ENCODE data around the gene APOC1. TPM values are rescaled to one million over a fixed set of nuclear protein-coding genes. Genes with fewer than 3 reads are reported as not detected.

The APOC1 gene
- total and polyA plus RNA-seq, 4 donors: 14.0 to 1,030 (median 217) TPM

DNA sequence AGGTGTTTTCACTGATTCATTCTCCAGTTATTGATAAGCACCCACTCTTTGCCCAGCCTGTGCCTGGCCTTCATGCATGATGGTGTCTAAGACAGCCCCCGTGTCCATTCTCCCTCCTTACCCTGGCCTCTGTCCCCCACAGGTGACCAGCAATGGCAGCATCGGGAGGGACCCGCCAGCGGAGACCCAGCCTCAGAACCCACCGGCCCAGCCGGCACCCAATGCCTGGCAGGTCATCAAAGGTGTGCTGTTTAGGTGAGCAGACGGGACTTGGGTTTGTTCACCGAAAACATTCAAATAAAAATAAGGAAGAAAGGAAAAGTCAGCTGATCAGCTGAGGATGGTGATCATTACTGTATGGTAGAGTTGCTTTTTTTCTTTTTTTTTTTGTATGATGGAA is 47.4 kb downstream of the APOC1 start:
- Histone ChIP-seq H3K4me3 (no peak overlapping the region), H3K9ac (ENCODE audit: insufficient read depth in 1 of 2, low read length in 2 of 2) (no peak overlapping the region), H3K36me3 (ENCODE audit: control insufficient read depth in 4 of 4, insufficient read depth in 4 of 4, low read length in 4 of 4) (peaks cover 5 to 18% (median 12%) of the 10 kb centered on the region in 4 donors), H3K9me3 (ENCODE audit: control insufficient read depth in 4 of 4, insufficient read depth in 3 of 4, low read length in 3 of 4) (no peaks in the 10 kb centered on the region), H3K27me3 (ENCODE audit: control insufficient read depth in 3 of 3, insufficient read depth in 3 of 3, low read length in 2 of 3) (no peaks in the 10 kb centered on the region), H3K4me1 (ENCODE audit: control insufficient read depth in 5 of 5, insufficient read depth in 5 of 5, low read length in 5 of 5) (peaks cover 0 to 1% (median 0%) of the 10 kb centered on the region in 5 donors), H3K27ac (ENCODE audit: low read depth in 1 of 2, low read length in 1 of 2) (no peak overlapping the region)
- 94% methylated on average over 8 of the region's 8 CpGs for WGBS, 2 donors
- no peak for ATAC-seq (ENCODE audit: insufficient read depth, low FRiP score)
- TF ChIP-seq, protein P1, sequence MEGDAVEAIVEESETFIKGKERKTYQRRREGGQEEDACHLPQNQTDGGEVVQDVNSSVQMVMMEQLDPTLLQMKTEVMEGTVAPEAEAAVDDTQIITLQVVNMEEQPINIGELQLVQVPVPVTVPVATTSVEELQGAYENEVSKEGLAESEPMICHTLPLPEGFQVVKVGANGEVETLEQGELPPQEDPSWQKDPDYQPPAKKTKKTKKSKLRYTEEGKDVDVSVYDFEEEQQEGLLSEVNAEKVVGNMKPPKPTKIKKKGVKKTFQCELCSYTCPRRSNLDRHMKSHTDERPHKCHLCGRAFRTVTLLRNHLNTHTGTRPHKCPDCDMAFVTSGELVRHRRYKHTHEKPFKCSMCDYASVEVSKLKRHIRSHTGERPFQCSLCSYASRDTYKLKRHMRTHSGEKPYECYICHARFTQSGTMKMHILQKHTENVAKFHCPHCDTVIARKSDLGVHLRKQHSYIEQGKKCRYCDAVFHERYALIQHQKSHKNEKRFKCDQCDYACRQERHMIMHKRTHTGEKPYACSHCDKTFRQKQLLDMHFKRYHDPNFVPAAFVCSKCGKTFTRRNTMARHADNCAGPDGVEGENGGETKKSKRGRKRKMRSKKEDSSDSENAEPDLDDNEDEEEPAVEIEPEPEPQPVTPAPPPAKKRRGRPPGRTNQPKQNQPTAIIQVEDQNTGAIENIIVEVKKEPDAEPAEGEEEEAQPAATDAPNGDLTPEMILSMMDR (IDR thresholded peaks at IDR 0.05; ENCODE audit: control extremely low read depth, extremely low read depth): no peak
- DNase-seq: no peak

DNA sequence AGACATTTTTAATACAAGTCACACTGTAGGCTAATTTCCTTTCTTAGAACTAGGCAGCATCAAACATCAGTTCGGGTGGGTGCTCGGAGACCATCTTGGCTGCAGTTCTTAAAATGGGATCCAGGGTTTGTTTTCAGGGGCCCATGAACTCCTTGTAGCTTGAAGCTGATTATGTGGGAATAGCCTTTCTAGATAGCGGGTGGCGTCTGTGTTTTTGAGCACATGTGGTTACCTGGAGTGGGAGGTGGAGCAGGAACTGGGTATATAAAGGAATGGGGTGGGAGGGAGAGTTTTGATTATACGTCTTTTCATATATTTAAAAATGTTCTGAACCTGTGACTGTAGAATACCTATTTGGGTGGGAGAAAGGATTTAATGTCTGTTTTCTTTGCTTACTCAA is 53.7 kb downstream of the APOC1 start:
- ATAC-seq (ENCODE audit: insufficient read depth, low FRiP score): no peak
- Histone ChIP-seq H3K27me3 (ENCODE audit: control insufficient read depth in 3 of 3, insufficient read depth in 3 of 3, low read length in 2 of 3) (no peaks in the 10 kb centered on the region), H3K9ac (ENCODE audit: insufficient read depth in 1 of 2, low read length in 2 of 2) (no peak overlapping the region), H3K36me3 (ENCODE audit: control insufficient read depth in 4 of 4, insufficient read depth in 4 of 4, low read length in 4 of 4) (peaks cover 12 to 28% (median 19%) of the 10 kb centered on the region in 4 donors), H3K4me1 (ENCODE audit: control insufficient read depth in 5 of 5, insufficient read depth in 5 of 5, low read length in 5 of 5) (no peaks in the 10 kb centered on the region), H3K27ac (ENCODE audit: low read depth in 1 of 2, low read length in 1 of 2) (no peak overlapping the region), H3K9me3 (ENCODE audit: control insufficient read depth in 4 of 4, insufficient read depth in 3 of 4, low read length in 3 of 4) (no peaks in the 10 kb centered on the region), H3K4me3 (no peak overlapping the region)
- no peak for DNase-seq
- TF ChIP-seq, protein P1 (IDR thresholded peaks at IDR 0.05; ENCODE audit: control extremely low read depth, extremely low read depth): no peak
- 93 to 97% methylated on average over 5 of the region's 5 CpGs for WGBS, 2 donors

DNA sequence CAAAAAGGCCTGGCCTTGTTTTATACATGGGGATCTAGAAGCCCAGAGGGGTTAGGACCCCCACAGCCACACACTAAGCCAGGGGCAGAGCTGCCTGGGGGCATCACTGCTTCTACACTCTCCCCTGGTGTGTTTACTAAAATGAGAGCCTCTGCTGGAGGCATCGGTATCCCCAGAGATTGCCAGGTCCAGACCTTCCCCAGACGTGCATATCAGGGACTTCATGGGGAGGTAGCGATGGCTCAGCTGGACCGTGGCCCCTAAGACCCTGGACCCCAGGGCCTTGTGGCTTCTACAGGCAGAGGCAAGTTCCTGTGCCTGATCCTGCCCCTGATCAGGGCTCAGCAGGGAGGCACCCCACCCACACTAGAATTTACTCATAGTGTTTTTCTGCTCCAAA is 54.3 kb downstream of the APOC1 start:
- Histone ChIP-seq H3K27me3 (ENCODE audit: control insufficient read depth in 3 of 3, insufficient read depth in 3 of 3, low read length in 2 of 3) (no peaks in the 10 kb centered on the region), H3K27ac (ENCODE audit: low read depth in 1 of 2, low read length in 1 of 2) (no peak overlapping the region), H3K4me3 (no peak overlapping the region), H3K4me1 (ENCODE audit: control insufficient read depth in 5 of 5, insufficient read depth in 5 of 5, low read length in 5 of 5) (no peaks in the 10 kb centered on the region), H3K9me3 (ENCODE audit: control insufficient read depth in 4 of 4, insufficient read depth in 3 of 4, low read length in 3 of 4) (no peaks in the 10 kb centered on the region), H3K9ac (ENCODE audit: insufficient read depth in 1 of 2, low read length in 2 of 2) (no peak overlapping the region), H3K36me3 (ENCODE audit: control insufficient read depth in 4 of 4, insufficient read depth in 4 of 4, low read length in 4 of 4) (peaks cover 16 to 31% (median 21%) of the 10 kb centered on the region in 4 donors)
- TF ChIP-seq, protein P1 (IDR thresholded peaks at IDR 0.05; ENCODE audit: control extremely low read depth, extremely low read depth): no peak
- 92 to 93% methylated on average over 4 of the region's 4 CpGs for WGBS, 2 donors
- ATAC-seq (ENCODE audit: insufficient read depth, low FRiP score) (no peak), DNase-seq (no peak)

Other genes starting within 250 kb of the APOC1 start
- gene CEACAM19, start 243.1 kb upstream of the APOC1 start, total RNA-seq: 1 to 10 TPM; 2.3 to 4.1 TPM
- gene CEACAM19, start 243.1 kb upstream of the APOC1 start, polyA plus RNA-seq: 1 to 10 TPM; 4.7 to 8.3 TPM
- gene CEACAM16, start 215.5 kb upstream of the APOC1 start, total RNA-seq: under 1 TPM in 1 of 2 donors, not detected in 1; 0.26 TPM
- gene CEACAM16, start 215.5 kb upstream of the APOC1 start, polyA plus RNA-seq: not detected
- 10 to 100 TPM; 17.6 to 63.8 TPM for gene BCL3, start 165.9 kb upstream of the APOC1 start, total RNA-seq
- gene BCL3, start 165.9 kb upstream of the APOC1 start, polyA plus RNA-seq: 100 to 1,000 TPM in 1 of 2 donors, 10 to 100 TPM in 1; 63.7 to 233 TPM
- gene CBLC, start 136.7 kb upstream of the APOC1 start, total RNA-seq: 1 to 10 TPM; 4.8 to 5.5 TPM
- gene CBLC, start 136.7 kb upstream of the APOC1 start, polyA plus RNA-seq: 1 to 10 TPM; 4.0 to 5.3 TPM
- gene BCAM, start 105.5 kb upstream of the APOC1 start, total RNA-seq: 100 to 1,000 TPM; 168 to 225 TPM
- gene BCAM, start 105.5 kb upstream of the APOC1 start, polyA plus RNA-seq: 100 to 1,000 TPM in 1 of 2 donors, 10 to 100 TPM in 1; 59.2 to 202 TPM
- gene NECTIN2, start 68.3 kb upstream of the APOC1 start, total RNA-seq: 100 to 1,000 TPM in 1 of 2 donors, 10 to 100 TPM in 1; 90.4 to 117 TPM
- 10 to 100 TPM; 76.9 to 97.6 TPM for gene NECTIN2, start 68.3 kb upstream of the APOC1 start, polyA plus RNA-seq
- 10 to 100 TPM; 17.6 to 76.8 TPM for gene TOMM40, start 23.4 kb upstream of the APOC1 start, total RNA-seq
- 10 to 100 TPM; 55.0 to 69.4 TPM for gene TOMM40, start 23.4 kb upstream of the APOC1 start, polyA plus RNA-seq
- gene APOE, start 8.8 kb upstream of the APOC1 start, total RNA-seq: 100 to 1,000 TPM in 1 of 2 donors, 10 to 100 TPM in 1; 80.8 to 177 TPM
- 1,000 to 10,000 TPM in 1 of 2 donors, 100 to 1,000 TPM in 1; 235 to 1,011 TPM for gene APOE, start 8.8 kb upstream of the APOC1 start, polyA plus RNA-seq
- gene APOC4, start 27.6 kb downstream of the APOC1 start, total RNA-seq: not detected
- gene APOC4, start 27.6 kb downstream of the APOC1 start, polyA plus RNA-seq: under 1 TPM in 1 of 2 donors, not detected in 1; 0.98 TPM
- gene APOC2, start 31.4 kb downstream of the APOC1 start, total RNA-seq: 1 to 10 TPM; 1.8 to 8.0 TPM
- 10 to 100 TPM; 12.2 to 21.5 TPM for gene APOC2, start 31.4 kb downstream of the APOC1 start, polyA plus RNA-seq
- gene CLPTM1, start 40.8 kb downstream of the APOC1 start, total RNA-seq: 100 to 1,000 TPM in 1 of 2 donors, 10 to 100 TPM in 1; 35.9 to 130 TPM
- gene CLPTM1, start 40.8 kb downstream of the APOC1 start, polyA plus RNA-seq: 10 to 100 TPM; 82.5 to 88.0 TPM
- 10 to 100 TPM; 15.8 to 23.8 TPM for gene RELB, start 86.9 kb downstream of the APOC1 start, total RNA-seq
- gene RELB, start 86.9 kb downstream of the APOC1 start, polyA plus RNA-seq: 10 to 100 TPM in 1 of 2 donors, 1 to 10 TPM in 1; 9.4 to 65.9 TPM
- gene CLASRP, start 124.4 kb downstream of the APOC1 start, total RNA-seq: 10 to 100 TPM; 23.9 to 73.9 TPM
- gene CLASRP, start 124.4 kb downstream of the APOC1 start, polyA plus RNA-seq: 100 to 1,000 TPM in 1 of 2 donors, 10 to 100 TPM in 1; 41.2 to 107 TPM
- 1 to 10 TPM in 1 of 2 donors, under 1 TPM in 1; 0.43 to 3.8 TPM for gene ZNF296, start 161.9 kb downstream of the APOC1 start, total RNA-seq
- 1 to 10 TPM; 1.9 to 3.9 TPM for gene ZNF296, start 161.9 kb downstream of the APOC1 start, polyA plus RNA-seq
- gene GEMIN7, start 164.7 kb downstream of the APOC1 start, total RNA-seq: 10 to 100 TPM; 18.7 to 21.1 TPM
- gene GEMIN7, start 164.7 kb downstream of the APOC1 start, polyA plus RNA-seq: 10 to 100 TPM; 24.3 to 29.0 TPM
- gene PPP1R37, start 178.6 kb downstream of the APOC1 start, total RNA-seq: 10 to 100 TPM; 20.7 to 31.1 TPM
- 10 to 100 TPM; 19.2 to 39.7 TPM for gene PPP1R37, start 178.6 kb downstream of the APOC1 start, polyA plus RNA-seq
- under 1 TPM in 1 of 2 donors, not detected in 1; 0.06 TPM for gene NKPD1, start 246.4 kb downstream of the APOC1 start, total RNA-seq
- gene NKPD1, start 246.4 kb downstream of the APOC1 start, polyA plus RNA-seq: under 1 TPM; 0.07 to 0.08 TPM

Measured in lung (tissue), 12 donors.